K562 (cell line): ENCODE results near the gene ACO2. TPM values are rescaled to one million over a fixed set of nuclear protein-coding genes. Genes with fewer than 3 reads are reported as not detected.

Experiments used
- EP400 ChIP-seq: fragments of 450-650 bp; IDR thresholded peaks from 2 replicates; pipeline ENCODE4 v1.6.1; 2017; ENCODE audit warnings: antibody characterized with exemption, mild to moderate bottlenecking, moderate library complexity
- FOS ChIP-seq: IDR thresholded peaks from 3 replicates; pipeline ENCODE4 v1.6.1; 2011; ENCODE audit not compliant: insufficient read length; ENCODE audit errors: extremely low read depth
- ID3 ChIP-seq, 2 experiments: fragments of 250-450 bp in 1 of 2; fragments of 450-650 bp in 1 of 2; sonication (Bioruptor Pico) in 1 of 2; IDR thresholded peaks; 2 replicates each; pipeline versions ENCODE4 v1.6.1 to v1.8.0; 2016 to 2021; ENCODE audit warnings: mild to moderate bottlenecking in 2 of 2, moderate library complexity in 2 of 2, missing compliant biosample characterization in 1 of 2, missing genetic modification characterization in 1 of 2
- MAX ChIP-seq: sonication (generic); formaldehyde crosslinking; IDR thresholded peaks from 2 replicates; pipeline ENCODE4 v1.9.0; 2022; ENCODE audit warnings: mild to moderate bottlenecking, missing genetic modification reagents
- MYC ChIP-seq, 2 experiments: fragments of 250-450 bp in 1 of 2; sonication (Bioruptor Pico) in 1 of 2; IDR thresholded peaks; 2 replicates each; pipeline versions ENCODE4 v1.5.1 to v1.6.1; 2012 to 2021; ENCODE audit warnings: low read depth in 2 of 2, borderline replicate concordance in 1 of 2, improper control_type of control experiment in 1 of 2, low read length in 1 of 2, mild to moderate bottlenecking in 1 of 2, moderate library complexity in 1 of 2
- NCOR1 ChIP-seq: fragments of 450-650 bp; IDR thresholded peaks from 2 replicates; pipeline ENCODE4 v1.6.1; 2016; ENCODE audit warnings: mild to moderate bottlenecking, moderate library complexity
- NFRKB ChIP-seq: fragments of 450-650 bp; IDR thresholded peaks from 2 replicates; pipeline ENCODE4 v1.6.1; 2016; ENCODE audit warnings: low read depth
- NONO ChIP-seq, 2 experiments: fragments of 200-400 bp in 1 of 2; fragments of 450-650 bp in 1 of 2; formaldehyde crosslinking in 1 of 2; IDR thresholded peaks; 2 replicates each; pipeline ENCODE4 v1.6.1; 2017; ENCODE audit warnings: low read depth in 2 of 2, mild to moderate bottlenecking in 2 of 2, moderate library complexity in 2 of 2, low read length in 1 of 2
- RNF2 ChIP-seq: sonication (generic); IDR thresholded peaks from 2 replicates; pipeline ENCODE4 v1.6.1; 2016
- SOX6 ChIP-seq: fragments of 450-650 bp; IDR thresholded peaks from 2 replicates; pipeline ENCODE4 v1.6.1; 2014; ENCODE audit warnings: mild to moderate bottlenecking
- STAT5B ChIP-seq: fragments of 250-450 bp; sonication (Bioruptor Pico); IDR thresholded peaks from 2 replicates; pipeline ENCODE4 v1.8.0; 2021; ENCODE audit warnings: mild to moderate bottlenecking, inconsistent platforms
- TAF9B ChIP-seq: fragments of 450-650 bp; IDR thresholded peaks from 2 replicates; pipeline ENCODE4 v1.6.1; 2018; ENCODE audit warnings: mild to moderate bottlenecking; ENCODE audit not compliant: partially characterized antibody
- TEAD4 ChIP-seq, 2 experiments: sonication (generic) in 1 of 2; formaldehyde crosslinking in 1 of 2; IDR thresholded peaks; 2 replicates each; pipeline versions ENCODE4 v1.6.1 to v1.8.0; 2012 to 2022; ENCODE audit warnings: borderline replicate concordance in 1 of 2, inconsistent platforms in 1 of 2, low read length in 1 of 2, mild to moderate bottlenecking in 1 of 2, missing genetic modification reagents in 1 of 2
- YY1 ChIP-seq, 3 experiments: IDR thresholded peaks; 2 replicates each; pipeline ENCODE4 v1.6.1; 2011; ENCODE audit warnings: low read length in 2 of 3, mild to moderate bottlenecking in 2 of 3, moderate library complexity in 2 of 3, borderline replicate concordance in 1 of 3, control low read depth in 1 of 3, low read depth in 1 of 3; ENCODE audit not compliant: insufficient read depth in 3 of 3, insufficient replicate concordance in 2 of 3, control insufficient read depth in 1 of 3, insufficient read length in 1 of 3; ENCODE audit errors: extremely low read depth in 1 of 3
- polyA plus RNA-seq, 8 experiments: library from polyadenylated mRNA; depleted of rRNA in 4 of 8; stranded (reverse) in 5 of 8; unstranded in 3 of 8; fragments of >200 nt; fragmentation: Nextera tagmentation in 2 of 8; fragmentation: Illumina TruSeq in 1 of 8; extraction: Ambion mirVana in 2 of 8; extraction: Trizol in 1 of 8; gene quantifications; 2 replicates each; pipeline versions ENCODE4 v1.2.1 to v1.2.3, GENCODE V29; 2011 to 2014; ENCODE audit warnings: inconsistent platforms in 1 of 8, missing spikeins in 1 of 8
- total RNA-seq, 7 experiments: library from RNA; depleted of rRNA in 6 of 7; stranded (reverse); fragments of >200 nt in 6 of 7; fragmentation: Illumina TruSeq in 2 of 7; extraction: Trizol in 2 of 7; gene quantifications; 2 replicates each; pipeline versions ENCODE4 v1.2.1 to v1.2.3, GENCODE V29; 2011 to 2021; ENCODE audit warnings: low replicate concordance in 1 of 7
- TF ChIP-seq, protein P1 (sequence below), 2 experiments: fragments of 150-350 bp in 1 of 2; IDR thresholded peaks; 2 replicates each; pipeline ENCODE4 v1.6.1; 2012 to 2016; ENCODE audit warnings: low read depth in 2 of 2, low read length in 2 of 2, mild to moderate bottlenecking in 1 of 2, moderate library complexity in 1 of 2
- TF ChIP-seq, protein P2 (sequence below): sonication (generic); formaldehyde crosslinking; IDR thresholded peaks from 2 replicates; pipeline ENCODE4 v1.8.0; 2022; ENCODE audit warnings: missing genetic modification reagents, mild to moderate bottlenecking, moderate library complexity, borderline replicate concordance

ACO2 gene
- total and polyA plus RNA-seq, 9 of the 15 experiments (the other 6 are each of a cell fraction or from before 2014, with no cell fraction given): 16.2 to 119 (median 43.2) TPM

DNA sequence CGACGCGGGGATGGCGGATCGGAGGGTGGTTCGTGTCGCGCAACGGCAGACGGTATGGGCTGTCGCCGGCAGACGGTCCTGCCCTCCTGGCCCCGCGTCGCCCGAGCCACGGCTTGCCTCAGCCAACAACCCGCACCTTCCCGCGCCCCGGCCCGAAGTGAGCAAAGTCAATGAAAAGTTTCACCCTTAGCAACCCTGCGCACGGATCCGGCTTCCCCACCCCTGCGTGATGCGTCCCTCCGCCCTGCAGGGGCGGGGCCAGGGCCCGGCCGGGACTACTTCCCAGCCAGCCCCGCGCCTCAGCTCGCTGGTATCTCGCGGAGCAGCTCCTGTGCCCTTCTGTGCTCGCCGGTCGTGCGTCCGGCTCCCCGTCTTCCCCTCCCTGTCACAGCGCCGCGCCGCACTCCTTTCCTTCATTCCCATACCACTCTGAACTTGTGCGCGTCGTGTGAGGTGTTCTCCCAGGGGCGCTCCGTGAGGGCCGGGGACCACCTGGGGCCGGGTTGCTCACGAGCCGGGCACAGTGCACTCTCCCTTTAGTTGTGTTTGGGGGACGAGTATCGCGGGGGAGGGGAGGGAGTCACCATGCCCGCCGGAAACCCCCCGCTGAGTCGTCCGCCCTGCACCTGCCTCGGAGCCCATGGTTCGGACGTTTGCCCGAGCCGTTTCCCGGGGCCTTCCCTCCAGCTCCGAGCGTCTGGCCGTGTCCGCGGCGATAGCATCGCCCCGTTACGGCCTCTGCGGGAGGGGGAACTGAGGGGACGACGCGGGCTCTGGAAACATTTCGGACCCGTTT is 22.1 kb upstream of the ACO2 start, which contains the start of gene TOB2 (continued):
- TF ChIP-seq, protein P1, sequence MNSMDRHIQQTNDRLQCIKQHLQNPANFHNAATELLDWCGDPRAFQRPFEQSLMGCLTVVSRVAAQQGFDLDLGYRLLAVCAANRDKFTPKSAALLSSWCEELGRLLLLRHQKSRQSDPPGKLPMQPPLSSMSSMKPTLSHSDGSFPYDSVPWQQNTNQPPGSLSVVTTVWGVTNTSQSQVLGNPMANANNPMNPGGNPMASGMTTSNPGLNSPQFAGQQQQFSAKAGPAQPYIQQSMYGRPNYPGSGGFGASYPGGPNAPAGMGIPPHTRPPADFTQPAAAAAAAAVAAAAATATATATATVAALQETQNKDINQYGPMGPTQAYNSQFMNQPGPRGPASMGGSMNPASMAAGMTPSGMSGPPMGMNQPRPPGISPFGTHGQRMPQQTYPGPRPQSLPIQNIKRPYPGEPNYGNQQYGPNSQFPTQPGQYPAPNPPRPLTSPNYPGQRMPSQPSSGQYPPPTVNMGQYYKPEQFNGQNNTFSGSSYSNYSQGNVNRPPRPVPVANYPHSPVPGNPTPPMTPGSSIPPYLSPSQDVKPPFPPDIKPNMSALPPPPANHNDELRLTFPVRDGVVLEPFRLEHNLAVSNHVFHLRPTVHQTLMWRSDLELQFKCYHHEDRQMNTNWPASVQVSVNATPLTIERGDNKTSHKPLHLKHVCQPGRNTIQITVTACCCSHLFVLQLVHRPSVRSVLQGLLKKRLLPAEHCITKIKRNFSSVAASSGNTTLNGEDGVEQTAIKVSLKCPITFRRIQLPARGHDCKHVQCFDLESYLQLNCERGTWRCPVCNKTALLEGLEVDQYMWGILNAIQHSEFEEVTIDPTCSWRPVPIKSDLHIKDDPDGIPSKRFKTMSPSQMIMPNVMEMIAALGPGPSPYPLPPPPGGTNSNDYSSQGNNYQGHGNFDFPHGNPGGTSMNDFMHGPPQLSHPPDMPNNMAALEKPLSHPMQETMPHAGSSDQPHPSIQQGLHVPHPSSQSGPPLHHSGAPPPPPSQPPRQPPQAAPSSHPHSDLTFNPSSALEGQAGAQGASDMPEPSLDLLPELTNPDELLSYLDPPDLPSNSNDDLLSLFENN (IDR thresholded peaks at IDR 0.05; ENCODE audit: low read depth in 2 of 2, low read length in 2 of 2): peak in 1 of 2 experiments; percentile 57; a peak in 2 of 4 replicates
- TF ChIP-seq MYC (IDR thresholded peaks at IDR 0.05; ENCODE audit: low read depth, low read length): peak; percentile 90
- no peak; the same call in 1 of the 2 replicates for TF ChIP-seq MYC (CRISPR knock-in tag; IDR thresholded peaks at IDR 0.05; ENCODE audit: borderline replicate concordance, low read depth)
- peak; percentile 55; the same call in 1 of the 2 replicates for TF ChIP-seq NCOR1
- peak; percentile 71 for TF ChIP-seq MAX (CRISPR knock-in tag)
- peak; percentile 79 for TF ChIP-seq NFRKB
- TF ChIP-seq YY1 (IDR thresholded peaks at IDR 0.05; ENCODE audit: borderline replicate concordance in 1 of 3, control insufficient read depth in 1 of 3, extremely low read depth in 1 of 3, insufficient read depth in 3 of 3, insufficient read length in 1 of 3, insufficient replicate concordance in 2 of 3, low read depth in 1 of 3, low read length in 2 of 3): peak in 2 of 3 experiments; percentile 37 to 42
- peak; percentile 67; the same call in 1 of the 2 replicates for TF ChIP-seq SOX6
- no peak for TF ChIP-seq ID3 (CRISPR knock-in tag; IDR thresholded peaks at IDR 0.05)
- TF ChIP-seq ID3 (tag; IDR thresholded peaks at IDR 0.05): peak; percentile 63
- peak; percentile 79 for TF ChIP-seq EP400
- no peak for TF ChIP-seq STAT5B (CRISPR knock-in tag)
- no peak; the same call in 1 of the 2 replicates for TF ChIP-seq TEAD4 (IDR thresholded peaks at IDR 0.05; ENCODE audit: low read length)
- TF ChIP-seq TEAD4 (CRISPR knock-in tag; IDR thresholded peaks at IDR 0.05; ENCODE audit: borderline replicate concordance): 0 out of 2 replicates have a peak, but pooled peaks have one; percentile 27
- peak; percentile 95 for TF ChIP-seq TAF9B
- no peak for TF ChIP-seq FOS
- peak; percentile 50 to 98; a peak in 3 of 4 replicates for TF ChIP-seq NONO (IDR thresholded peaks at IDR 0.05; ENCODE audit: low read depth in 2 of 2, low read length in 1 of 2)
- TF ChIP-seq RNF2: peak; percentile 90
- TF ChIP-seq, protein P2, sequence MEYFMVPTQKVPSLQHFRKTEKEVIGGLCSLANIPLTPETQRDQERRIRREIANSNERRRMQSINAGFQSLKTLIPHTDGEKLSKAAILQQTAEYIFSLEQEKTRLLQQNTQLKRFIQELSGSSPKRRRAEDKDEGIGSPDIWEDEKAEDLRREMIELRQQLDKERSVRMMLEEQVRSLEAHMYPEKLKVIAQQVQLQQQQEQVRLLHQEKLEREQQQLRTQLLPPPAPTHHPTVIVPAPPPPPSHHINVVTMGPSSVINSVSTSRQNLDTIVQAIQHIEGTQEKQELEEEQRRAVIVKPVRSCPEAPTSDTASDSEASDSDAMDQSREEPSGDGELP (CRISPR knock-in tag): peak; percentile 70
